ENCODE results near the gene KIAA1586. TPM values are rescaled to one million over a fixed set of nuclear protein-coding genes. Genes with fewer than 3 reads are reported as not detected.

KIAA1586 gene
- total and polyA plus RNA-seq, 2 of the 13 experiments (the other 11 are each of a cell fraction or from before 2014, with no cell fraction given) = 5.5 to 16.9 TPM

DNA sequence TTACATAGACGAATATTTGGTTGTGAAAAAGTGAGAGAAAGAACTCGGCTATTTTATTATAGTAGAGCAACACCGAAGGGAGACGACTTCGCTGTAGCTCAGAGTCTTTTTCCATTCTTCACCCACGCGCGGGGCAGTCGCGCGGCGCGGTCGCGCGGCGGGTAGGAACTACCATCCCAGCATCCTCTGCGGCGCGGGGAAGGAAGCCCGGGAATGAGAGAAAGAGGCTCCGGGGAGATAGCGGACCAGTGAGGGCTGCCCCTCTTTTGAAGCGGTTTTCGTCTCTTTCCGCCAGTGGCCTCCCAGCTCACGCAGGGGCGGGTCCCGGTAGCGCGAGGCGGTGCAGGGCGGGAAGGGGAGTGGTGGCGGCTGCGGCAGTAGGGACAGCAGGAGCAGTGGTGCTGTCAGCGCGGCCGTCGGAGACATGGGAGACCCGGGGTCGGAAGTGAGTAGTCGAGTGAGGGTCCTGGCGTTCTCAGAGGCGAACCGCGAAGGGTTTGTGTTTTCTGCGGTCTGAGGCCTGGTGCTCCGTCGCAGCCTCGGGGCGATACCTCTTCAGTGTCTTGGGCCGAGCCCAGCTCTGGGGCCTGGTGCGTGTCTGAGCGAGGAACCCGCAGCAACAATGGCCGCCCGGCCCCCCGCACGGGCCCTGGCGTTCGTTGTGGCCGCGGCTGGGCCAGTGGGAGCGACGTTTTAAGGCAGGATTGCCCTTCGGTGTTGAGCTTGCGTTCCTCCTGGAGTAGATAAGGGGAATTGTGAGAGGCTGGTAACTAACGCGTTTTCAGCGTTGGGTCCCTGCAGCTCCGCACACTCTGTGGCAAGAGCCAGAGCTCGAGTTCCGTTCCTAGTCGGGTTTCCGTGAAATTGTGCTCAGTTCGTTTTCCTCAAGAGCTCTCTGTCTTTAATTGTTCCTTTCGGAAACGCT lies at the start of gene KIAA1586 (continued):
- TF ChIP-seq, protein P1, sequence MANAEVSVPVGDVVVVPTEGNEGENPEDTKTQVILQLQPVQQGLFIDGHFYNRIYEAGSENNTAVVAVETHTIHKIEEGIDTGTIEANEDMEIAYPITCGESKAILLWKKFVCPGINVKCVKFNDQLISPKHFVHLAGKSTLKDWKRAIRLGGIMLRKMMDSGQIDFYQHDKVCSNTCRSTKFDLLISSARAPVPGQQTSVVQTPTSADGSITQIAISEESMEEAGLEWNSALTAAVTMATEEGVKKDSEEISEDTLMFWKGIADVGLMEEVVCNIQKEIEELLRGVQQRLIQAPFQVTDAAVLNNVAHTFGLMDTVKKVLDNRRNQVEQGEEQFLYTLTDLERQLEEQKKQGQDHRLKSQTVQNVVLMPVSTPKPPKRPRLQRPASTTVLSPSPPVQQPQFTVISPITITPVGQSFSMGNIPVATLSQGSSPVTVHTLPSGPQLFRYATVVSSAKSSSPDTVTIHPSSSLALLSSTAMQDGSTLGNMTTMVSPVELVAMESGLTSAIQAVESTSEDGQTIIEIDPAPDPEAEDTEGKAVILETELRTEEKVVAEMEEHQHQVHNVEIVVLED (CRISPR knock-in tag; IDR thresholded peaks at IDR 0.05; ENCODE audit: borderline replicate concordance) = peak; percentile 91
- TF ChIP-seq KMT2A (CRISPR knock-in tag; IDR thresholded peaks at IDR 0.05) (peak; percentile 90), MTA1 (CRISPR knock-in tag; IDR thresholded peaks at IDR 0.05; ENCODE audit: borderline replicate concordance) (peak; percentile 93), MIER3 (CRISPR knock-in tag; IDR thresholded peaks at IDR 0.05; ENCODE audit: borderline replicate concordance) (peak; percentile 86; the same call in 1 of the 2 replicates), ZFY (CRISPR knock-in tag; IDR thresholded peaks at IDR 0.05) (peak; percentile 81), YEATS2 (CRISPR knock-in tag; IDR thresholded peaks at IDR 0.05; ENCODE audit: borderline replicate concordance) (peak; percentile 89), ZSCAN29 (CRISPR knock-in tag; conservative IDR thresholded peaks at IDR 0.05) (peak; percentile 82; the same call in 1 of the 2 replicates), ZNF138 (CRISPR knock-in tag; IDR thresholded peaks at IDR 0.05; ENCODE audit: low read depth) (0 out of 2 replicates have a peak, but pooled peaks have one; percentile 67), SRY (CRISPR knock-in tag; IDR thresholded peaks at IDR 0.05) (peak; percentile 73), TAF15 (IDR thresholded peaks at IDR 0.05; ENCODE audit: low read depth, low read length, poor library complexity, severe bottlenecking) (peak; percentile 69), NAIF1 (CRISPR knock-in tag; IDR thresholded peaks at IDR 0.05; ENCODE audit: borderline replicate concordance) (peak; percentile 74; the same call in 1 of the 2 replicates), ZNF431 (CRISPR knock-in tag; IDR thresholded peaks at IDR 0.05; ENCODE audit: borderline replicate concordance, low read depth) (peak; percentile 71; the same call in 1 of the 2 replicates)
- TF ChIP-seq, protein P2, sequence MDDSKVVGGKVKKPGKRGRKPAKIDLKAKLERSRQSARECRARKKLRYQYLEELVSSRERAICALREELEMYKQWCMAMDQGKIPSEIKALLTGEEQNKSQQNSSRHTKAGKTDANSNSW (CRISPR knock-in tag; IDR thresholded peaks at IDR 0.05; ENCODE audit: borderline replicate concordance) = peak; percentile 65; the same call in 1 of the 2 replicates
- TF ChIP-seq, protein P3, sequence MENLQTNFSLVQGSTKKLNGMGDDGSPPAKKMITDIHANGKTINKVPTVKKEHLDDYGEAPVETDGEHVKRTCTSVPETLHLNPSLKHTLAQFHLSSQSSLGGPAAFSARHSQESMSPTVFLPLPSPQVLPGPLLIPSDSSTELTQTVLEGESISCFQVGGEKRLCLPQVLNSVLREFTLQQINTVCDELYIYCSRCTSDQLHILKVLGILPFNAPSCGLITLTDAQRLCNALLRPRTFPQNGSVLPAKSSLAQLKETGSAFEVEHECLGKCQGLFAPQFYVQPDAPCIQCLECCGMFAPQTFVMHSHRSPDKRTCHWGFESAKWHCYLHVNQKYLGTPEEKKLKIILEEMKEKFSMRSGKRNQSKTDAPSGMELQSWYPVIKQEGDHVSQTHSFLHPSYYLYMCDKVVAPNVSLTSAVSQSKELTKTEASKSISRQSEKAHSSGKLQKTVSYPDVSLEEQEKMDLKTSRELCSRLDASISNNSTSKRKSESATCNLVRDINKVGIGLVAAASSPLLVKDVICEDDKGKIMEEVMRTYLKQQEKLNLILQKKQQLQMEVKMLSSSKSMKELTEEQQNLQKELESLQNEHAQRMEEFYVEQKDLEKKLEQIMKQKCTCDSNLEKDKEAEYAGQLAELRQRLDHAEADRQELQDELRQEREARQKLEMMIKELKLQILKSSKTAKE (CRISPR knock-in tag; IDR thresholded peaks at IDR 0.05; ENCODE audit: borderline replicate concordance) = peak; percentile 78
- TF ChIP-seq, protein P4, sequence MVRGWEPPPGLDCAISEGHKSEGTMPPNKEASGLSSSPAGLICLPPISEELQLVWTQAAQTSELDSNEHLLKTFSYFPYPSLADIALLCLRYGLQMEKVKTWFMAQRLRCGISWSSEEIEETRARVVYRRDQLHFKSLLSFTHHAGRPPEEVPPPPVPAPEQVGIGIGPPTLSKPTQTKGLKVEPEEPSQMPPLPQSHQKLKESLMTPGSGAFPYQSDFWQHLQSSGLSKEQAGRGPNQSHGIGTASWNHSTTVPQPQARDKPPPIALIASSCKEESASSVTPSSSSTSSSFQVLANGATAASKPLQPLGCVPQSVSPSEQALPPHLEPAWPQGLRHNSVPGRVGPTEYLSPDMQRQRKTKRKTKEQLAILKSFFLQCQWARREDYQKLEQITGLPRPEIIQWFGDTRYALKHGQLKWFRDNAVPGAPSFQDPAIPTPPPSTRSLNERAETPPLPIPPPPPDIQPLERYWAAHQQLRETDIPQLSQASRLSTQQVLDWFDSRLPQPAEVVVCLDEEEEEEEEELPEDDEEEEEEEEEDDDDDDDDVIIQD (CRISPR knock-in tag; IDR thresholded peaks at IDR 0.05; ENCODE audit: low read depth) = peak; percentile 89
- TF ChIP-seq, protein P5, sequence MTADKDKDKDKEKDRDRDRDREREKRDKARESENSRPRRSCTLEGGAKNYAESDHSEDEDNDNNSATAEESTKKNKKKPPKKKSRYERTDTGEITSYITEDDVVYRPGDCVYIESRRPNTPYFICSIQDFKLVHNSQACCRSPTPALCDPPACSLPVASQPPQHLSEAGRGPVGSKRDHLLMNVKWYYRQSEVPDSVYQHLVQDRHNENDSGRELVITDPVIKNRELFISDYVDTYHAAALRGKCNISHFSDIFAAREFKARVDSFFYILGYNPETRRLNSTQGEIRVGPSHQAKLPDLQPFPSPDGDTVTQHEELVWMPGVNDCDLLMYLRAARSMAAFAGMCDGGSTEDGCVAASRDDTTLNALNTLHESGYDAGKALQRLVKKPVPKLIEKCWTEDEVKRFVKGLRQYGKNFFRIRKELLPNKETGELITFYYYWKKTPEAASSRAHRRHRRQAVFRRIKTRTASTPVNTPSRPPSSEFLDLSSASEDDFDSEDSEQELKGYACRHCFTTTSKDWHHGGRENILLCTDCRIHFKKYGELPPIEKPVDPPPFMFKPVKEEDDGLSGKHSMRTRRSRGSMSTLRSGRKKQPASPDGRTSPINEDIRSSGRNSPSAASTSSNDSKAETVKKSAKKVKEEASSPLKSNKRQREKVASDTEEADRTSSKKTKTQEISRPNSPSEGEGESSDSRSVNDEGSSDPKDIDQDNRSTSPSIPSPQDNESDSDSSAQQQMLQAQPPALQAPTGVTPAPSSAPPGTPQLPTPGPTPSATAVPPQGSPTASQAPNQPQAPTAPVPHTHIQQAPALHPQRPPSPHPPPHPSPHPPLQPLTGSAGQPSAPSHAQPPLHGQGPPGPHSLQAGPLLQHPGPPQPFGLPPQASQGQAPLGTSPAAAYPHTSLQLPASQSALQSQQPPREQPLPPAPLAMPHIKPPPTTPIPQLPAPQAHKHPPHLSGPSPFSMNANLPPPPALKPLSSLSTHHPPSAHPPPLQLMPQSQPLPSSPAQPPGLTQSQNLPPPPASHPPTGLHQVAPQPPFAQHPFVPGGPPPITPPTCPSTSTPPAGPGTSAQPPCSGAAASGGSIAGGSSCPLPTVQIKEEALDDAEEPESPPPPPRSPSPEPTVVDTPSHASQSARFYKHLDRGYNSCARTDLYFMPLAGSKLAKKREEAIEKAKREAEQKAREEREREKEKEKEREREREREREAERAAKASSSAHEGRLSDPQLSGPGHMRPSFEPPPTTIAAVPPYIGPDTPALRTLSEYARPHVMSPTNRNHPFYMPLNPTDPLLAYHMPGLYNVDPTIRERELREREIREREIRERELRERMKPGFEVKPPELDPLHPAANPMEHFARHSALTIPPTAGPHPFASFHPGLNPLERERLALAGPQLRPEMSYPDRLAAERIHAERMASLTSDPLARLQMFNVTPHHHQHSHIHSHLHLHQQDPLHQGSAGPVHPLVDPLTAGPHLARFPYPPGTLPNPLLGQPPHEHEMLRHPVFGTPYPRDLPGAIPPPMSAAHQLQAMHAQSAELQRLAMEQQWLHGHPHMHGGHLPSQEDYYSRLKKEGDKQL (CRISPR knock-in tag; IDR thresholded peaks at IDR 0.05; ENCODE audit: low read depth) = 0 out of 2 replicates have a peak, but pooled peaks have one; percentile 32
